ENCODE data around the gene TECR.

DNA sequence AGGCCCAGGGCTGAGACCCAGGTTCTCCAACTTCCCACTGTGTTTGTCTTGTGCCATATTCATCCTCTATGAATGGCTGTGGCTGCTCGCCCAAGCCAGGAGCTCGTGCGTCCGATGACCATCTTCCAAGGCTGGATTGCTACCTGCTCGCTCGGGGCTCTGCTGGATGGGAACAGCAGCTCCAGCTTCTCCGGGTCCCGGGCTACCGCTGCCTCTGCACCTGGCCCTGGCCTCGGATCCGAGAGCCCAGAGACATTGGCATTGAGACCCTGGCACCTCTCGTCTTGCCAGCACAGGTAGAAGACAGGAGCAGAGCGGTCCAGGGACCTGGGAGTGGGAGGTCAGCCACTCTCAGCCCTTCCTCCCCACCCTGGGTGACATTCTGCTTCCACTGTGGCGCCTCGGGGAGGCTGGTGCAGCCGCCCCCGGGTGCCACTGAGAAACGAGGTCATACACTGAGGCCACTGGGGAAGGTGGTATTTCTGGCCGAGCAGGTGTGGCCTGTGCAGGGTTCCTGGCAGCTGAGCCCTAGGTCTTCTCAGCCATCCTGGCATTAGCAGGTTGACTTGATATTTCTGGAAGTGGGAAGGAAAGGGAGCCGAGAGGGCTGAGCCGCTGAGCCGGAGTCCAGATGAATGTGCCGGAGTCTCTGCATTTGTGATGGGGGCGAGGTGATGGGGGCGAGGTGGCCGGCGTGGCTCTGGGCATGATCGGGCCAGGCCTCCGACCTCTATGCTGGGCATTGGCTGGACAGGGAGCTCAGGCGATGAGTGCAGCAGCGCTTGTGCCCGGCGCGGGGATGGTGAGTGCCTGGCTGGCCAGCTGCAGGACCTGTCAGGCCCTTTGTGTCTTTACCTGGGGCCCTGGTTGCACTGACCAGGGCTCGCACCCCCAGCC, 23.9 kb downstream of the TECR start:
- TF ChIP-seq, protein P1, sequence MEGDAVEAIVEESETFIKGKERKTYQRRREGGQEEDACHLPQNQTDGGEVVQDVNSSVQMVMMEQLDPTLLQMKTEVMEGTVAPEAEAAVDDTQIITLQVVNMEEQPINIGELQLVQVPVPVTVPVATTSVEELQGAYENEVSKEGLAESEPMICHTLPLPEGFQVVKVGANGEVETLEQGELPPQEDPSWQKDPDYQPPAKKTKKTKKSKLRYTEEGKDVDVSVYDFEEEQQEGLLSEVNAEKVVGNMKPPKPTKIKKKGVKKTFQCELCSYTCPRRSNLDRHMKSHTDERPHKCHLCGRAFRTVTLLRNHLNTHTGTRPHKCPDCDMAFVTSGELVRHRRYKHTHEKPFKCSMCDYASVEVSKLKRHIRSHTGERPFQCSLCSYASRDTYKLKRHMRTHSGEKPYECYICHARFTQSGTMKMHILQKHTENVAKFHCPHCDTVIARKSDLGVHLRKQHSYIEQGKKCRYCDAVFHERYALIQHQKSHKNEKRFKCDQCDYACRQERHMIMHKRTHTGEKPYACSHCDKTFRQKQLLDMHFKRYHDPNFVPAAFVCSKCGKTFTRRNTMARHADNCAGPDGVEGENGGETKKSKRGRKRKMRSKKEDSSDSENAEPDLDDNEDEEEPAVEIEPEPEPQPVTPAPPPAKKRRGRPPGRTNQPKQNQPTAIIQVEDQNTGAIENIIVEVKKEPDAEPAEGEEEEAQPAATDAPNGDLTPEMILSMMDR (conservative IDR thresholded peaks at IDR 0.05; ENCODE audit: low read length): no peak
- no peak for TF ChIP-seq EZH2phosphoT487 (IDR thresholded peaks at IDR 0.05; ENCODE audit: borderline replicate concordance)

Data from Loucy (cell line).